Epidermal melanocyte (primary cell): Measurements from ENCODE around the gene ZNF630.
"Not testable (repeated sequence)": the region's sequence is repeated elsewhere in the genome, so short reads cannot be mapped to it uniquely, and the experiment has no call there.

Experiments
- DNase-seq: peaks from one replicate; pipeline ENCODE4 v3.0.0; 2011; ENCODE audit warnings: low spot score; ENCODE audit not compliant: insufficient read length

ZNF630 gene

GRCh38 chrX:48071064-48071985, at the start of gene ZNF630:
TSS of gene ZNF630 (minus strand) at chrX:48071640. CDS start at chrX:48066886, 4,754 bp downstream.
- DNase-seq = peak; percentile 19

DNA sequence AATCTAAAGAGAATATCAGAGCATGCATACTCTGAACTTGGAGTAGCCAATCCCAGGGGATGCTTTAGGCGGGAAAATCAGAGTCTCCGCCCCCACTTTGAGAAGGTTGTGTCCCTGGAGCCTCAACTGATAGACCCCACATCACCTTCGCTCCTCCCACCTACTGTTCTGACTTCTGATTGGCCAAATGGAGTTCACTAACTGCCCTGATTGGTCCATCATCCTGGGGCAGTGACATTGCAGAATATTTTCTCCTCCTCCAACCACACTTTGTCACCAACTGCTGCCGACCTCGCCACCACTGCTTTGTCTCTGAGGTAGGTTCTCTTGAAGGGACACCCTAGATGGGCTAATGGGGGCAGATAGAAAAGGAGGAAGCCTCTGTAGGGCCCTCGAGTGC, 36.3 kb upstream of the ZNF630 start:
- no peak for DNase-seq

GRCh38 chrX:48102874-48103374, 31.5 kb upstream of the ZNF630 start:
- no peak for DNase-seq

- no peak for DNase-seq
These were observed 30.0 kb upstream of the ZNF630 start for GRCh38 chrX:48101443-48101842.

GRCh38 chrX:48092558-48092957, 21.1 kb upstream of the ZNF630 start:
- not testable (repeated sequence) for DNase-seq

DNA sequence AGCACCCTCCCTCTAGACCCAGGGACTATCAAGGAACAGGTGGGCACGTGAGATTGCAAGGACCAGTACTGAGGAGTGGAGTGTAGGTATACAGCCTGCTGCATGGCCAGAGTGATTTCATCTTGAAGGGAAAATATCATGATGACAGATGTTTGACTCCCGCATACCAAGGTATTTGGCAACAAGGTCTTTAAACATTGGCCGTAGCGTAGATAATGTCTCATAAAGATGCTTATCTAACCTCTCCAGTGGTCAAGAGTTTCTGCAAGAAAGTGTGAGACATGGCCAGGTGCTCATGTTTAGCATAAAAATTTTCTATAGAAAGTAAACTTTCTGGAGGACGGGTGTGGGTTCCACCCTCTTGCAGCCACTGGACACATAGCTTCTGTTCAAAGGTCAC, 18.7 kb upstream of the ZNF630 start:
- DNase-seq = no peak

GRCh38 chrX:48086082-48086481, 14.6 kb upstream of the ZNF630 start:
- no peak for DNase-seq

- DNase-seq = no peak
These were observed 12.3 kb upstream of the ZNF630 start for GRCh38 chrX:48083706-48084105.

DNA sequence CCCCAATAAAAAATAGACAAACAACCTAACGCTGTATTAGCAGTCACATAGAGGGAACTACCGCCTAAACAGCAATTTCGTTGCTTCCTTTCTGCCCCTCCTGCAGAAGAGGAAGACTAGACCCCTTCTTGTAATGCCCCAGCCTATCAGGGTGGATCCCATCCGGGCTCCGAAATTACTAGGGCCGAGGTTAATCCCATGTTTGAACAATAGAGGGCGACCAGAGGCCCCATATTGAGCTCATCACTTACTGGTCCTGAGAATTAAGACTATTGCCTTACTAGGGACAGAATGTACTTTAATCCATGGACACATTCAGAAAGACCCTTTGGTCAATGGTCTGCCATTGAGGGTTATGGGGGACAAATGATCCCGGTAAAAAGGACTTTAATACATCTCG, 11.8 kb upstream of the ZNF630 start:
- DNase-seq = peak; percentile 64

DNA sequence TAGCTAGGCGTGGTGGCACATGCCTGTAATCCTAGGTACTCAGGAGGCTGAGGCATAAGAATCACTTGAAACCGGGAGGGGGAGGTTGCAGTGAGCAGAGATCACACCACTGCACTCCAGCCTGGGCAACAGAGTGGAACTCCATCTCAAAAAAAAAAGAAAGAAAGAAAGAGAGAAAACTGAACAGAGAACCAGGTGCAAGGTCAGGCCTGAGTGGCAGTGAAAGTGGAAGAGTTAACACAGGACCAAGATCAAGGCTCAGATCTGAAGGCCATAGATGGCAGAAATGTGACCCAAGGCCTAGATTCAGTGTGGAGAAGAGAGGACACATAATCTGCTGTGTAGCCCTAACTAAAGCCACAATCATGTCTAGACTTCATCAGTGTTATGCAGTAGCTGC, 4.9 kb upstream of the ZNF630 start:
- no peak for DNase-seq

- no peak for DNase-seq
These were observed 656 bp upstream of the ZNF630 start for GRCh38 chrX:48071986-48072605.

DNA sequence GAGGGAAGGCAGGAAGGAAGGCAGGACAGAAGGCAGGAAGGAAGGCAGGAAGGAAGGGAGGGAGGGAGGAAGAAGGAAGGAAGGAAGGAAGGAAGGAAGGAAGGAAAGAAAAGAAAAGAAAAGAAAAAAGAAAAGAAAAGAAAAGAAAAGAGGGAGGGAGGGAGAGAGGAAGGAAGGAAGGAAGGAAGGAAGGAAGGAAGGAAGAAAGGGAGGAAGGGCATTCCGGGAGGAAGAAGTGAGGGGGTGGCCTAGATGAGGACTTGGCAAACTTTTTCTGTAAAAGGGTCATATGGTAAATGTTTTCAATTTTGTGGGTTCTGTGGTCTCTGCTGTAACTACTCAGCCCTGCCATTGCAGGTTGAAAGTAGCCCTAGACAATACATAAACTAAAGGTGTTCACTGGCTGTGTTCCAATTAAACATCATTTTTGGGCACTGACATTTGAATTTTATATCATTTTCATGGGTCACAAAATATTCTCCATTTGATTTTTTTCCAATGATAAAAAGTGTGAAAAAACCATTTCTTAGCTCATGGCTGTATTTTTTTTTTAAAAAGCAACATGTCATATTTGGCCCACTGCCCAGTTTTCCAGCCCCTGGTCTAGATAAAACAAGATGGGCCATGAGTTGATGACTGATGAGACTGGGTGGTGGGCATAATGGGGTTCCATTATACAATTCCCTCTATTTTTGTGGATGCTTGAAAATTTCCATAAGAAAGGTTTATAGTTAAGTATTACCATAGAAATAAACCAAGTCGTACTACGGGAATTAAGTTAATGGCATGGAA, 3.1 kb downstream of the ZNF630 start:
- no peak for DNase-seq

GRCh38 chrX:48064261-48064660, 7.2 kb downstream of the ZNF630 start:
- DNase-seq = no peak

DNA sequence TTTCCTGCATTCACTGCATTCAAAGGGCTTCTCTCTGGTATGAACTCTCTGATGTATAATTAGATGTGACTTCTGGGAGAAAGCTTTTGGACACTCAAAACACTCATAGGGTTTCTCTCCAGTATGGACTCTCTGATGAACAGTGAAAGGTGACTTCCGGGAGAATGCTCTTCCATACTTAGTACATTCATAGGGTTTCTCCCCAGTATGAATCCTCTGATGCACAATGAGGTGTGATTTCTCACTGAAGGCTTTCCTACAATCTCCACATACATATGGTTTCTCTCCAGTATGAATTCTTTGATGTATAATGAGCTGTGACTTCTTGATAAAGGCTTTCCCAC, 12.2 kb downstream of the ZNF630 start:
- DNase-seq = no peak

DNA sequence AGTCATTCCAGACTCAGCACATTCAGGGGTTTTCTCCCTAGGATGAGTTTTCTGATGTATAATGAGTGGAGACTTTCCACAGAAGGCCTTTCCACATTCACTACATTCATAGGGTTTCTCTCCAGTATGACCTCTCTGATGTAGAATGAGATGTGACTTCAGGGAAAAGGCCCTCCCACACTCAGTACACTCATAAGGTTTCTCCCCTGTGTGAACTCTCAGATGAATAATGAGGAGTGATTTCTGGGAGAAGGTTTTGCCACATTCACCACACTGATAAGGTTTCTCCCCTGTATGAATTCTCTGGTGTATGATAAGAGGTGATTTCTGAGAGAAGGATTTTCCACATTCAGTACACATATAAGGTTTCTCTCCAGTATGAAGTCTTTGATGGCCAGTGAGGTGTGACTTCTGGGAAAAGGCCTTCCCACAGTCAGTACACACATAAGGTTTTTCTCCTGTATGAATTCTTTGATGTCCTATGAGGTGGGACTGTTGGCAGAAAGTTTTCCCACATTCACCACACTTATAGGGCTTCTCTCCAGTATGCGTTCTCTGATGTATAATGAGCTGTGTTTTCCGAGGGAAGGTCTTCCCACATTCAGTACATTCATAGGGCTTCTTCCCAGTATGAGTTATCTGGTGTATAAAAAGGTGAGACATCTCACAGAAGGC, 12.7 kb downstream of the ZNF630 start:
- no peak for DNase-seq

DNA sequence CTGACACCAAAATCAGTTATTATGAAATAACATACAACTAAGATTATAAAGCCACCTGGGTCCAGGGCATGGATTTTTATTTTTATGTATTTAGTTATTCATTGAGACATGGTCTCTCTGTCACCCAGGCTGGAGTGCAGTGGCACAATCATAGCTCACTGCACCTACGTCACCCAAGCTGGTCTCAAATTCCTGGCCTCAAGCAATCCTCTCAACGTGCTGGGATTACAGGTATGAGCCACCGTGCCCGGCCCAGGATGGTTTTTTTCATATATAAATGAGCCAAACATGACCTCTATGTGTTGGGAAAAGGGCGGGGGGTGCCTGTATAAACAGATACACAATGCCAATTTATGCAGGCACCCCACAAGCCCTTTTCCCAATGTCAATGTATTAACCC, 24.6 kb downstream of the ZNF630 start:
- DNase-seq = no peak

DNA sequence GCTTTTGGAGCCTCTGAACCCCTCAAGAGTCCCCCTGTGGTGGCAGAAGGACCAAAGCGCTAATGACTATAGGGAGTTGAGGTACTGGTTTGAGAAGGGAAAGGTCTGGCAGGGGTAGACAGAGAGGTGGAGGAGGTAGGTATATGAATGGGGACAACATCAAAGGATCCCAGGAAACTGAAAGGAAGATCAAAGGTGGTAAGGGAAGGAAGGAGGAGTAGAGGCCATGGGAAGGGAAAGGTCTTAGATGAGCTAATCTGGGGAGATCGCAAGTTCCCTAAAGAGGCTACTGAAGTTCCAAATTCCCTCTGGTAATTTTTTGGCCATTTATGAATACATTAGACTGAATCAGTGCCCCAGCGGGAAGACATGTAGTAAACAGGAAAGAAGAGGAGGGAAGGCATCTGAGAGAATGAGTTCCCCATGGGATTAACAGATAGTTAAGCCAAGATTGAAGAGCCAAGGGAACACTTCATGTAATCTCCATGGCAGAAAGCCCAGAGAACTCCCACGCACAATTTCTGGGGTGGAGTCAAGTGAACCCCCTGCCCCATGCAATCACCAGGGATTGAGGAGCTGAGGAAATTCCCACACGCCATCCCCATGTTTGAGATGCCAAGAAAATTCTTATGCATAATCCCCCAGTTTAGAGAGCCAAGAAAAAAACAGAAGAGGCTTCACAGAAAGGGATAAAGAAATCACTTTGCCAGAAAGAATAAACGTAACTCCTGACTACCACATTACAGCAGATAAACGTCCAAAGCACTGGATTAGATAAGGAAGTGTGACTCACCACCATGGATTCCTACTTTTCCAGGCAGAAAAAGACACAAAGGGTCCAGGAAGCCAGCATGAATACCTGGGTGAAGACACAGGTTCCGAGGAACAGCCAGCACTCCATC, 25.8 kb downstream of the ZNF630 start:
- no peak for DNase-seq

- no peak for DNase-seq
These were observed 28.4 kb downstream of the ZNF630 start for GRCh38 chrX:48043056-48043455.

- DNase-seq = no peak
These were observed 35.5 kb downstream of the ZNF630 start for GRCh38 chrX:48035891-48036290.

- not testable (repeated sequence) for DNase-seq
These were observed 40.7 kb downstream of the ZNF630 start for GRCh38 chrX:48030641-48031173.
